Liver (tissue), 3 donors: ENCODE results near the gene MYOG.

ENCODE experiments used
- ATF3 ChIP-seq: IDR thresholded peaks from 2 replicates; pipeline ENCODE4 v1.6.1; 2016; ENCODE audit warnings: antibody characterized with exemption
- CTCF ChIP-seq: fragments of 150-350 bp; IDR thresholded peaks from 2 replicates; pipeline ENCODE4 v1.5.1; 2017; ENCODE audit warnings: improper control_type of control experiment, low read depth, low read length; ENCODE audit not compliant: missing input control
- GABPA ChIP-seq, 2 donors: IDR thresholded peaks in 1 of 2; conservative IDR thresholded peaks in 1 of 2; 2 replicates each; pipeline ENCODE4 v1.6.1; 2016; ENCODE audit warnings: antibody characterized with exemption in 2 of 2, mild to moderate bottlenecking in 1 of 2, moderate library complexity in 1 of 2
- HNF4A ChIP-seq, 2 donors: conservative IDR thresholded peaks; 2 replicates each; pipeline ENCODE4 v1.6.1; 2016; ENCODE audit warnings: antibody characterized with exemption in 2 of 2, mild to moderate bottlenecking in 2 of 2
- JUND ChIP-seq, 2 donors: IDR thresholded peaks; 2 replicates each; pipeline ENCODE4 v1.6.1; 2016; ENCODE audit warnings: antibody characterized with exemption in 2 of 2
- MAX ChIP-seq: IDR thresholded peaks from 2 replicates; pipeline ENCODE4 v1.6.1; 2016; ENCODE audit warnings: antibody characterized with exemption
- RAD21 ChIP-seq, 2 donors: IDR thresholded peaks; 2 replicates each; pipeline ENCODE4 v1.6.1; 2016; ENCODE audit warnings: antibody characterized with exemption in 2 of 2, mild to moderate bottlenecking in 2 of 2
- REST ChIP-seq: IDR thresholded peaks from 2 replicates; pipeline ENCODE4 v1.6.1; 2016; ENCODE audit warnings: antibody characterized with exemption, mild to moderate bottlenecking
- RXRA ChIP-seq, 2 donors: IDR thresholded peaks; 2 replicates each; pipeline ENCODE4 v1.6.1; 2017 to 2018; ENCODE audit warnings: antibody characterized with exemption in 2 of 2, mild to moderate bottlenecking in 1 of 2
- SP1 ChIP-seq: IDR thresholded peaks from 2 replicates; pipeline ENCODE4 v1.6.1; 2018; ENCODE audit warnings: antibody characterized with exemption, mild to moderate bottlenecking
- TAF1 ChIP-seq: conservative IDR thresholded peaks from 2 replicates; pipeline ENCODE4 v1.6.1; 2016; ENCODE audit warnings: antibody characterized with exemption, mild to moderate bottlenecking
- YY1 ChIP-seq: IDR thresholded peaks from 2 replicates; pipeline ENCODE4 v1.6.1; 2016; ENCODE audit warnings: antibody characterized with exemption, mild to moderate bottlenecking
- ZBTB33 ChIP-seq: IDR thresholded peaks from 2 replicates; pipeline ENCODE4 v1.6.1; 2016; ENCODE audit warnings: antibody characterized with exemption
- donor health status: healthy.
- donor health status: healthy.

GRCh38 chr1:203069030-203069747, 16.6 kb downstream of the MYOG start:
- no peak for TF ChIP-seq ATF3
- no peak for TF ChIP-seq CTCF
- TF ChIP-seq GABPA (IDR thresholded peaks at IDR 0.05 in 1 of 2, conservative IDR thresholded peaks at IDR 0.05 in 1 of 2), result no peak
- TF ChIP-seq RAD21 (IDR thresholded peaks at IDR 0.05), result no peak
- no peak for TF ChIP-seq RXRA (IDR thresholded peaks at IDR 0.05)
- TF ChIP-seq YY1, result no peak
- no peak for TF ChIP-seq TAF1
- no peak for TF ChIP-seq JUND (IDR thresholded peaks at IDR 0.05)
- TF ChIP-seq REST, result no peak
- no peak for TF ChIP-seq SP1
- no peak for TF ChIP-seq ZBTB33
- TF ChIP-seq MAX, result no peak
- TF ChIP-seq HNF4A (conservative IDR thresholded peaks at IDR 0.05), result no peak
